ENCODE results near the gene KDM3B. TPM values are rescaled to one million over a fixed set of nuclear protein-coding genes. Genes with fewer than 3 reads are reported as not detected.
A peak's percentile ranks its signal among the peaks of the same experiment; 100 is the strongest.

KDM3B gene
- total and polyA plus RNA-seq, 9 of the 15 experiments (the other 6 are each of a cell fraction or from before 2014, with no cell fraction given), result 13.8 to 62.8 (median 41.9) TPM

GRCh38 chr5:138459311-138459933 is 106.9 kb downstream of the KDM3B start (continued):
- no peak for TF ChIP-seq SNAPC5 (CRISPR knock-in tag; IDR thresholded peaks at IDR 0.05)
- no peak for TF ChIP-seq CREM (IDR thresholded peaks at IDR 0.05; ENCODE audit: low read depth)
- TF ChIP-seq HDAC1 (IDR thresholded peaks at IDR 0.05), result no peak
- 0 out of 4 replicates have a peak, but pooled peaks of 1 of the 2 experiments have one; percentile 36 for TF ChIP-seq MAZ (CRISPR knock-in tag; conservative IDR thresholded peaks at IDR 0.05 in 1 of 2, IDR thresholded peaks at IDR 0.05 in 1 of 2)

GRCh38 chr5:138460032-138460693 is 107.7 kb downstream of the KDM3B start:
- no peak overlapping the region for H3K4me3 ChIP-seq
- intact Hi-C loops (cut with micrococcal nuclease) (no loop called here), in situ Hi-C loops (cut with MboI) (loop anchor here (5.0 kb wide), 1 partner anchor 42 kb away; no protein-coding TSS in a partner anchor)

More at GRCh38 chr5:138460032-138460693, 107.7 kb downstream of the KDM3B start:
- Histone ChIP-seq H3K27ac (ENCODE audit: extremely low read depth, low read depth, low read length) (no peak overlapping the region), H3K4me2 (ENCODE audit: insufficient read depth, low read length) (no peak overlapping the region; the same call in 1 of the 2 replicates), H3K9me3 (replicated peaks; ENCODE audit: control insufficient read depth, insufficient read depth, low read depth, low read length) (no peaks in the 10 kb centered on the region), H4K20me1 (replicated peaks; ENCODE audit: control insufficient read depth, insufficient read depth, low read length) (no peaks in the 10 kb centered on the region), H3K79me2 (ENCODE audit: control insufficient read depth, insufficient read depth, low read length) (no peaks in the 10 kb centered on the region; the same call in 2 of the 3 replicates), H3K27me3 (ENCODE audit: control insufficient read depth in 2 of 2, insufficient read depth in 2 of 2, low read length in 2 of 2) (no peaks in the 10 kb centered on the region), H3K36me3 (ENCODE audit: control insufficient read depth, insufficient read depth, low read length) (no peaks in the 10 kb centered on the region), H3K4me1 (replicated peaks in 1 of 2; ENCODE audit: control insufficient read depth in 2 of 2, insufficient read depth in 2 of 2, low read length in 2 of 2) (peaks cover 21 to 43% of the 10 kb centered on the region in 2 experiments), H2AFZ (ENCODE audit: low read depth, low read length) (peak overlapping the region; percentile 49), H3K9ac (ENCODE audit: insufficient read depth in 1 of 2, low read depth in 2 of 2, low read length in 2 of 2) (peak overlapping the region in 1 of 2 experiments; percentile 40; a peak in 1 of 4 replicates), H3K9me1 (ENCODE audit: control insufficient read depth, insufficient read depth, low read length) (no peaks in the 10 kb centered on the region)
- DNase-seq (ENCODE audit: extremely low read depth in 1 of 4, low spot score in 3 of 4) (peak in 1 of 4 experiments; percentile 30), FAIRE-seq (peak; percentile 66), ATAC-seq (no peak)
- WGBS (ENCODE audit: insufficient coverage, low coverage, missing lambda C conversion rate), result 15% methylated on average over 3 of the region's 4 CpGs
- TF ChIP-seq SMARCA4 (IDR thresholded peaks at IDR 0.05) (0 out of 2 replicates have a peak, but pooled peaks have one; percentile 38), SMC3 (conservative IDR thresholded peaks at IDR 0.05; ENCODE audit: insufficient read depth, low read depth, low read length) (no peak), PRDM10 (IDR thresholded peaks at IDR 0.05; ENCODE audit: partially characterized antibody) (peak; percentile 63)
- POLR2A ChIA-PET, result interaction anchor here (0.6 to 2.2 kb wide), 6 partner anchors 20 to 84 kb away, joined by 3 to 9 read pairs (median 3); partner anchors contain the start of gene ETF1
- BruUV-seq (replicated peaks), result no TSS peak
- CTCF ChIA-PET (ENCODE audit: low intra/inter-chr PET ratio), result interaction anchor here (0.6 kb wide), 1 partner anchor 1062 kb away, joined by 3 read pairs; no protein-coding TSS in a partner anchor
